ENCODE measurements around the gene SH3RF2.
"Not testable (repeated sequence)": the region's sequence is repeated elsewhere in the genome, so short reads cannot be mapped to it uniquely, and the experiment has no call there.

SH3RF2 gene

DNA sequence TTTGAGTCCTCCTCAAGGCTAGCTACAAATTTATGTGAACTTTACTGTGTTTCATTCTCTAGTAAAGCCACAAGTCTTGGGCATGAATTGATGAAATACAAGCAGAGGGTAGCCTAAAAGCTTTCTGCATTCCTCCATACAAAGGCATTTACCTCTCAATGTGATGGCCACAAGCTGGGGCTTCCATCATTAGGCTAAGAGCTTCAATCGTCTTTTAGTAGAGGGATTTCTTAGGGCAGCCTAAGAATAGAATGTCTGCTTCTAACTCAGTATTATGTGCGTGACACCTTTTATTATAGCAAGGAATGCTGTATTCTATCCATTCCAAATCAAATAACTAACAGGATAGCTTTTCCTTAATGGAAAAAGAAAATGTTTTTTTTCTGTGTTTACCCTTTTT lies 165.3 kb downstream of the SH3RF2 start:
- no peak for DNase-seq

DNA sequence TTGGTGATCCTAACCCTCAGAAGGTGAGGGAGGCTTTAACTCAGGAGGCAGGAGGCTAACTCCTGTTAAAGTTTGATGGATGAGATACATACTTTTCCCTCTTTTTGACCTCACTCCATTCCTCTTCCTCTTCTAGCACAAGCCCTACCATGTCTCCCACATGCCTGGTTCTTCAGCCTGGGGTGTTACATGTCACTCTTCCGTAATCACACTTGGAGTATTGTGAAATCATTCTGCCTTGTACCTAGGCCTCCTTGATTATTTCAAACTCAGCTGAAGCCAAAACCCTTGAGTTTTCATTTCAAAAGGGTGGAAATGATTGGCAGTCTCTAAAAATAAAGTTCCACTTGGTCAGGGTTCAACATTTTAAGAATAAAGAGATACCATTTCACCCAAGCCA lies 167.2 kb downstream of the SH3RF2 start:
- DNase-seq = no peak

DNA sequence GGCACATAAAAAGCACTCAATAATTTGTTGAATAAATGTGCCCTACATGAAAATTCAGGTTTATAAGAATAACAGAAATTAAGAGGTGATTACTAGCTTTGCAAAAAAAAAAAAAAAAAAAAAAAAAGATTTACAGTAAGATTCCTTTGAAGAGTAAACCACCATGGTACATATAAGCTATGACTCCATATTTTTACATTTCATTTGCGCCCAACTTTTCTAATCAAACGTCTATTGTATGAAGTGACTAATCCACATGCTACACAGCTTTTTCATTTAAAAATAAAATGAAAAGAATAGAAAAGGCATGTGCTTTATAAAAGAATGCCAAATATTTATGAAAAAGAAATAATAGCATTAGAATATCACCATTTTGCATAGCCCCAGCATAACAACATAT lies 169.1 kb downstream of the SH3RF2 start, which contains the start of gene PLAC8L1:
PLAC8L1 (minus strand) TSS at position 101 of the 400 bp plus-strand sequence. CDS start 1,266 bp downstream, outside the sequence.
- DNase-seq = no peak

DNA sequence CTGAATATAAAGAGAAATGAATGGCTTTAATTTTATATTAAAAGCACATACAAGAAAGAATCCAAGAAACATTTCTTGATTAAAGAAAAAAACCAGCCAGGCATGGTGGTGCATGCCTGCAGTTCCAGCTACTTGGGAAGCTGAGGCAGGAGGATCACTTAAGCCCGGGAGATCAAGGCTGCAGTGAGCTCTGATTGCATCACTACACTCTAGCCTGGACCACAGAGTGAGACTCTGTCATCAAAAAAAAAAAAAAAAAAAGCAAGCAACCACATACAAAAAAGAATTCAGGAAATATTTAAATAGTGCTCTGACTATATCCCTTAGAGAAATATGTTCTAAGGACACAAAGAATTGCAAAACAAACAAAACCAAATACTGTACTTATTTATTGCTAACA lies 171.5 kb downstream of the SH3RF2 start:
- no peak for DNase-seq

DNA sequence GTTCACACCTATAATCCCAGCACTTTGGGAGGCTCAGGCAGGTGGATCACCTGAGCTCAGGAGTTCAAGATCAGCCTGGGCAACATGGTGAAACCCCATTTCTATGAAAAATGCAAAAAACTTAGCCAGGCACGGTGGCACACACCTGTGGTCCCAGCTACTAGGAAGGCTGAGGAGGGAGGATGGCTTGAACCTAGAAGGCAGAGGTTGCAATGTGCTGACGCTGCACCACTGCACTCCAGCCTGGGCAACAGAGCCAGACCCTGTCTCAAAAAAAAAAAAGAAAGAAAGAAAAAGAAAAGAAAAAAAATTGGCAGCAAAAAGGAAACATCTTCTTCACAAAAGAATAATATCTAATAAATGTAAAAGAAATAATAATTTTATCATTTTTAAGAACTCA lies 172.5 kb downstream of the SH3RF2 start:
- DNase-seq = not testable (repeated sequence)

DNA sequence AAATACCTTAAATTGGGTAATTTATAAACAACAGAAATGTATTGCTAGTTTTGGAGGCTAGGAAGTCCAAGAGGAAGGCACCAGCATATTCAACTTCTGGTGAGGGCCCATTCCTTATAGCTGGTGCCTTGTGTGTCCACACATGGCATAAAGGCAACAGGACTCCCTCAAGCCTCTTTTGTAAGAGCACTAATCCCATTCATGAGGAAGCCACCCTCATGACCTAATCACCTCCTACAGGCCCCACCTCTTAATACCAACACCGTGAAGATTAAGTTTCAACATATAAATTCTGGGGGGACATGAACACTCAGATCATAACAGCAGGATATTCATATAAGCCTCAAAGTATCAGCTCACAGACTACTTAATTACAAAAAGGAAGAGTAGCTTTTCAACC lies 173.0 kb downstream of the SH3RF2 start:
- no peak for DNase-seq

DNA sequence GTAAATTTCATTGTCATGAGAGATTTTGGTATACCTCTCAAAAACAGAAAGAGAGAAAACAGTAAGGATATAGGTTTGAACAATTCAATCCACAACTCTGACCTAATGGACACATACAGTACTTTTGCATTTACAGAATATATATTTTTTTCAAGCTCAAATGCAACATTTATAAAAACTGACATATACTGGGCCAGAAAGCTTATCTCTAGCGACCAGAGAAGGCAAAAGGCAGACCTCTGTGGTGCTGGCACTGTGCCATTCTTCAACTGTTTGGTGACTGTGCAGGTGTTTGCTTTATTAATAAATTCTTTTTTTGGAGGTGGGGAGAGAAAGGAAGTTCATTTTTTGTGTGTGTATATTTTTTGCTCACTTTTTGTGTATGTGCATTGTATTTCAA lies 175.0 kb downstream of the SH3RF2 start:
- DNase-seq = no peak

DNA sequence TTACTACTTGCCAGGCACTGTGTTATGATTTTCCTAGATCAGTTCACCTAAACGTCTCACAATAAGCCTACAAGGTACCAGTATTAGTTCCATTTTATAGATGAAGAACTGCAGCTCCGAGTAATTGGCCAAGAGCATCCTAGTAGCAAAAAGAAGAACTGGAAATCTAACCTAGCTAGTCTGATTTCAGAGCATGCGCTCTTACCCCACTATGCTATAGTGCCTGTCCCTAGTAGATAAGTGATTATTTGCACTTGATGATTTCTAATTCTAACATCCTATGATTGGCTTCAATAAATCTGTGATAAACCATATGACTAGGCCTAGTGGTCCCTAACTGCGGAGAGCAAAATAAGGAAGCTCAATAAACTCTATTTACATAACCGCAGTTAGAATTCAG lies 176.1 kb downstream of the SH3RF2 start:
- DNase-seq = no peak
